Right cardiac atrium (tissue), 5 donors: ENCODE results near the gene NTRK1. TPM values are rescaled to one million over a fixed set of nuclear protein-coding genes. Genes with fewer than 3 reads are reported as not detected.
A peak's percentile ranks its signal among the peaks of the same experiment; 100 is the strongest.

Experiments
- ATAC-seq, 2 donors: fragments of 200-7000 bp; cut with Tn5 transposase; one replicate each; pipeline versions ENCODE4 v1.8.0 to v1.9.1; 2020; ENCODE audit warnings: moderate library complexity in 2 of 2, mild to moderate bottlenecking in 1 of 2
- DNase-seq, 3 donors: peaks; one replicate each; pipeline ENCODE4 v3.0.0-alpha.2; 2020
- H3K27ac ChIP-seq: one replicate; pipeline ENCODE4 v1.5.1; 2013; ENCODE audit warnings: mild to moderate bottlenecking, low read length, control low read depth, moderate library complexity
- H3K27me3 ChIP-seq: one replicate; pipeline ENCODE4 v1.6.1; 2013; ENCODE audit not compliant: control insufficient read depth, insufficient read depth
- H3K4me1 ChIP-seq: one replicate; pipeline ENCODE4 v1.6.1; 2013; ENCODE audit warnings: low read length; ENCODE audit not compliant: control insufficient read depth, insufficient read depth
- H3K4me3 ChIP-seq: one replicate; pipeline ENCODE4 v1.5.1; 2013; ENCODE audit warnings: low read length, control low read depth
- H3K9me3 ChIP-seq: one replicate; pipeline ENCODE4 v1.6.1; 2013; ENCODE audit warnings: low read length; ENCODE audit not compliant: control insufficient read depth
- WGBS: extraction: QIAGEN DNeasy Blood & Tissue Kit; methylation state at CpG from one replicate; pipeline ENCODE4 v1.1.7; 2013; 5-methylcytosine and 5-hydroxymethylcytosine counted together
- intact Hi-C, 4 donors: fragments of 100-400 bp; cut with DNase I; formaldehyde crosslinking; loops; one replicate each; pipeline versions ENCODE4 v1.11.0 to v1.14.0; 2022 to 2023
- polyA plus RNA-seq: library from polyadenylated mRNA; stranded (reverse); fragments of 200-250 nt; gene quantifications from one replicate; pipeline ENCODE4 v1.2.3, GENCODE V29; 2013
- total RNA-seq, 4 donors: library from RNA; stranded (reverse); fragmentation: NEBNext Ultra II Directional; extraction: Animal tissue kit (Norgen Biotek cat#: 25700); gene quantifications; one replicate each; pipeline ENCODE4 v1.2.1, GENCODE V29; 2021
- donor health status: healthy with polysubstance abuse.
- donor health status: DM: no; HTN: yes; CAD: no.
- donor health status: DM: no; HTN: no; CAD: no.
- donor health status: DM: no; HTN: yes; CAD: no; lungs with severe emphysema.
- donor health status: DM: yes; HTN: yes; CAD: no.

NTRK1 gene
- total and polyA plus RNA-seq, 5 donors, result 1.1 to 4.2 (median 1.5) TPM

DNA sequence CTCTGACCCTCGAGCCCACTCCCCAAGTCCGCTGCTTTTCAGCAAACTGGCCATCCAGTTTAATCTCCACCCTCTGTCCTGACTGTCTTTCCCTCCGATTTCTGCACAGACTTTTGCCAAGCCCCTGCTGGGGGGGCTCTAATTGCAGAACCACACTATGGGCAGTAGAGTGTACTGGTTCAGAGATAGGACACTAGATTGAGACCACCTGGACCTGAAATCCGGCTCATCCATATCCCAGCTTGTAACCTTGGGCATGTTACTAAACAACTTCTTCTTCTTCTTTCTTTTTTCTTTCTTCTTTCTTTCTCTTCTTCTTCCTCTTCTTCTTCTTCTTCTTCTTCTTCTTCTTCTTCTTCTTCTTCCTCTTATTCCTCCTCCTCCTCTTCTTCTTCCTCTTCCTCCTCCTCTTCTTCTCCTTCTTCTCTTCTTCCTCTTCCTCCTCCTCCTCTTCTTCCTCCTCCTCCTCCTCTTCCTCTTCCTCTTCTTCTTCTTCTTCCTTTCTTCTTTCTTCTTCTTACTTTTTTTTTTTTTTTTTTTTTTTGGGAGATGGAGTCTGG lies 67.5 kb downstream of the NTRK1 start:
- ATAC-seq (peak in 1 of 2 donors; percentile 2), DNase-seq (no peak)
- Histone ChIP-seq H3K4me3 (no peak overlapping the region), H3K27ac (no peak overlapping the region), H3K9me3 (no peaks in the 10 kb centered on the region), H3K27me3 (no peaks in the 10 kb centered on the region), H3K4me1 (no peaks in the 10 kb centered on the region)
- intact Hi-C loops, result loop anchor here in 1 of 4 donors (5.0 kb wide), 1 partner anchor 36 kb away; the partner anchor contains the start of gene PEAR1
- WGBS, result 14% methylated on average over 4 of the region's 4 CpGs

DNA sequence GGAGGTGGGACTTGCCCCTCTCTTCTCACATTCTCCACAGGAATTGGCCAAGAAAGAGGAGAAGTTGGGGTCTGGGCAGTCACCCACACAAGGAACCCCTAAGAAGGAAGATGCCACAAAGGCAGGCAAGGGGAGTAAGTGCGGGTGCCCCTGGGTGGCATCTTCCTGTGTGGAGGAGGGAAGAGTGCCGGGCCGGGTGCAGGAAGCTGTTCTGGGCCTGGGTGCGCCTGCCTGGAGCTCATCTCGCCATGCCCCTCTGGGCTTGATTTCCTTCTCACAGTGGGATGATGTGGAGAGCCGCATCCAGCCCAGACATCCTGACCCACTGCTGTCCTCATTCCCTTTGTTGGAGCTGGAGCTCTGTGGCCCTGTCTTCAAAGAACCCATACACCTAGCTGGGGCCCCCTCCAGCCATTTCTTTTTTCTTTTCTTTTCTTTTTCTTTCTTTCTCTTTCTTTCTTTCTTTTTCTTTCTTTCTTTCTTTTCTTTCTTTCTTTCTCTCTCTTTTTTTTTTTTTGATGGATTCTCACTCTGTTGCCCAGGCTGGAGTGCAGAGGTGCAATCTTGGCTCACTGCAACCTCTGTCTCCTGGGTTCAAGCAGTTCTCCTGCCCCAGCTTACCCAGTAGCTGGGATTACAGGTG lies 69.1 kb downstream of the NTRK1 start:
- WGBS, result 56% methylated on average over 6 of the region's 6 CpGs
- DNase-seq, result no peak
- Histone ChIP-seq H3K9me3 (no peaks in the 10 kb centered on the region), H3K4me1 (no peaks in the 10 kb centered on the region), H3K27ac (no peak overlapping the region), H3K4me3 (no peak overlapping the region), H3K27me3 (no peaks in the 10 kb centered on the region)
- intact Hi-C loops, result loop anchor here in 1 of 4 donors (5.0 kb wide), 1 partner anchor 37 kb away; the partner anchor contains the start of gene PEAR1
- ATAC-seq, result no peak

DNA sequence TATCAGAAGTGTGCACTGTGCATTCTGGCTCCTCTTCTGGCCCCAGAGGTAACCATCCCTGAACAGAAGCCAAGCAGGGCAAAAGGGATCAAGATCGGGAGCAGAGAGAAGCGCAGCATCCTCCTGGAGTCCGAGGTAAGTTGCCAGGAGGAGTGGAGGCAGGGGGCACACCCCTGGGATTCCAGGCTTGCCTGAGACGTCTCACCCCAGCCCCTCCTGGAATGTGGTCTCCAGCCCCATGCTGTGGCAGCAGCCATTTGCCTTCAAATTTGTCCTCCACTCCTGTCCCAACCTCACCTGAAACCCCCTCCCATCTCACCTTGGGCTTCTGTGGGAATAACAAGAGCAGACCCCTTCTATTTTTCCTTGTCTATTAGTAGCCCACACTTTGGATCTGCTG lies 69.8 kb downstream of the NTRK1 start:
- Histone ChIP-seq H3K9me3 (no peaks in the 10 kb centered on the region), H3K4me1 (no peaks in the 10 kb centered on the region), H3K4me3 (no peak overlapping the region), H3K27me3 (no peaks in the 10 kb centered on the region), H3K27ac (no peak overlapping the region)
- ATAC-seq (no peak), DNase-seq (no peak)
- WGBS, result 58% methylated on average over 4 of the region's 4 CpGs
- intact Hi-C loops, result no loop called here

Other genes starting within 250 kb of the NTRK1 start
- 1 to 10 TPM in 2 of 4 donors, under 1 TPM in 2; 0.53 to 1.2 (median 1.1) TPM for gene HAPLN2, start 241.4 kb upstream of the NTRK1 start, total RNA-seq
- 2.0 TPM for gene HAPLN2, start 241.4 kb upstream of the NTRK1 start, polyA plus RNA-seq
- under 1 TPM in 2 of 4 donors, not detected in 2; 0.23 to 0.29 TPM for gene BCAN, start 218.7 kb upstream of the NTRK1 start, total RNA-seq
- gene BCAN, start 218.7 kb upstream of the NTRK1 start, polyA plus RNA-seq, result 0.20 TPM
- gene NES, start 183.5 kb upstream of the NTRK1 start, total RNA-seq, result 100 to 1,000 TPM; 146 to 282 (median 170) TPM
- gene NES, start 183.5 kb upstream of the NTRK1 start, polyA plus RNA-seq, result 257 TPM
- 1 to 10 TPM in 1 of 4 donors, under 1 TPM in 3; 0.71 to 1.6 (median 0.75) TPM for gene CRABP2, start 155.3 kb upstream of the NTRK1 start, total RNA-seq
- gene CRABP2, start 155.3 kb upstream of the NTRK1 start, polyA plus RNA-seq, result 1.3 TPM
- gene METTL25B, start 132.4 kb upstream of the NTRK1 start, total RNA-seq, result 10 to 100 TPM; 14.4 to 19.7 (median 17.3) TPM
- gene METTL25B, start 132.4 kb upstream of the NTRK1 start, polyA plus RNA-seq, result 18.8 TPM
- gene ISG20L2, start 132.1 kb upstream of the NTRK1 start, total RNA-seq, result 10 to 100 TPM; 13.0 to 23.0 (median 13.9) TPM
- gene ISG20L2, start 132.1 kb upstream of the NTRK1 start, polyA plus RNA-seq, result 9.2 TPM
- 10 to 100 TPM; 63.4 to 88.5 (median 74.9) TPM for gene MRPL24, start 119.8 kb upstream of the NTRK1 start, total RNA-seq
- 145 TPM for gene MRPL24, start 119.8 kb upstream of the NTRK1 start, polyA plus RNA-seq
- 100 to 1,000 TPM; 148 to 171 (median 162) TPM for gene HDGF, start 109.2 kb upstream of the NTRK1 start, total RNA-seq
- gene HDGF, start 109.2 kb upstream of the NTRK1 start, polyA plus RNA-seq, result 124 TPM
- gene PRCC, start 93.3 kb upstream of the NTRK1 start, total RNA-seq, result 10 to 100 TPM; 36.3 to 47.1 (median 44.1) TPM
- gene PRCC, start 93.3 kb upstream of the NTRK1 start, polyA plus RNA-seq, result 36.0 TPM
- 1 to 10 TPM in 3 of 4 donors, under 1 TPM in 1; 0.93 to 6.3 (median 2.2) TPM for gene SH2D2A, start 44.0 kb upstream of the NTRK1 start, total RNA-seq
- 2.0 TPM for gene SH2D2A, start 44.0 kb upstream of the NTRK1 start, polyA plus RNA-seq
- gene INSRR, start 1.7 kb upstream of the NTRK1 start, total RNA-seq, result under 1 TPM; 0.03 to 0.06 (median 0.06) TPM
- 0.07 TPM for gene INSRR, start 1.7 kb upstream of the NTRK1 start, polyA plus RNA-seq
- gene PEAR1, start 32.9 kb downstream of the NTRK1 start, total RNA-seq, result 10 to 100 TPM in 1 of 4 donors, 1 to 10 TPM in 3; 6.6 to 10.3 (median 8.5) TPM
- 6.9 TPM for gene PEAR1, start 32.9 kb downstream of the NTRK1 start, polyA plus RNA-seq
- under 1 TPM in 1 of 4 donors, not detected in 3; 0.31 TPM for gene LRRC71, start 59.8 kb downstream of the NTRK1 start, total RNA-seq
- gene LRRC71, start 59.8 kb downstream of the NTRK1 start, polyA plus RNA-seq, result 0.18 TPM
- gene ARHGEF11, start 184.9 kb downstream of the NTRK1 start, total RNA-seq, result 10 to 100 TPM; 29.4 to 34.4 (median 30.1) TPM
- gene ARHGEF11, start 184.9 kb downstream of the NTRK1 start, polyA plus RNA-seq, result 19.9 TPM
- not detected for gene ETV3L, start 238.9 kb downstream of the NTRK1 start, total RNA-seq
- gene ETV3L, start 238.9 kb downstream of the NTRK1 start, polyA plus RNA-seq, result not detected